ENCODE data around the gene GPR161.

The GPR161 gene

DNA sequence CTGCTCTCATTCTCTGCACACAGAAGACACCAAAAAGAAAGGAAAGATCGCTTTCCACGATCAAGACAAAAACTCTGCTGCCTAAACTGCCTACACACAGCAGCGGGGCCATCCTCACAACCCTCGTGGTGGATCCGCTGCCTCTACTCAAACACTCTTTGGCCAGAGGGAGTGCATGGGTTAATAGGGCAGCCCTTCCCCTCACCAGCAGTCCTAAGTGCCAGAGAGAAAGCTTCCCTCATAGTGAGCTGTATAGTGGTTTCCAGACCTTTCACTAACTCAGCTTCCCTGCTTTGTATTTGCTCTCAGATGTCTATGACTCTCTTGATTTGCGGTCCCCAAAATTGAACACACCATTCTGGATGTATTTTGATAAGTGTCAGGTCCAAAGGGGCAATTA is 30.9 kb downstream of the GPR161 start:
- no peak overlapping the region for H3K27ac ChIP-seq (ENCODE audit: low read depth, low read length)
- H3K9ac ChIP-seq (ENCODE audit: low read depth, low read length) = no peak overlapping the region
- peaks cover 5% of the 10 kb centered on the region; the same call in 1 of the 2 replicates for H3K36me3 ChIP-seq (ENCODE audit: insufficient read depth, low read length)
- no peak overlapping the region for H3K4me3 ChIP-seq (ENCODE audit: low read length)
- H3K9me3 ChIP-seq (ENCODE audit: insufficient read depth, low read depth, low read length) = no peaks in the 10 kb centered on the region
- WGBS = 92% methylated on average over 6 of the region's 6 CpGs
- H3K27me3 ChIP-seq (ENCODE audit: insufficient read depth, low read length) = no peaks in the 10 kb centered on the region
- H3K4me1 ChIP-seq (ENCODE audit: insufficient read depth, low read length) = peaks cover 4% of the 10 kb centered on the region; the same call in 1 of the 2 replicates

DNA sequence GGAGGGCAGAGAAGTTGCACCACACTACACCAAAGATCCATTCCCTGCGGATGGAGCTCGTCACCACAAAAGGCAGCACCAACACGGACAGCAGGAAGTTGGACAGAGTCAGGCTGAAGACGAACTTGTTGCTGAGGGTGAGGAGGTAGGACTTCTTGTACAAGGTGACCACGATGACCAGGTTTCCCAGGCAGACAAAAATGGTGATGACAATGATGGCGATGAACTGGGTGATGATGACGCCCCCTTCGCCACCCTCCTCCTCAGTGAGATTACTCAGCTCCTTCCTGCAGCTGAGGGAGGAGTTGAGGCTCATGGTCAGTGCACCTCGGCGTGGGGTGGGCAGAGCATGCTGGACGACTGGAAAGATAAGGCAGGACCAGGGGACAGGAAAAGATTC is 32.2 kb downstream of the GPR161 start:
- peaks cover 4% of the 10 kb centered on the region; the same call in 1 of the 2 replicates for H3K4me1 ChIP-seq (ENCODE audit: insufficient read depth, low read length)
- H3K27ac ChIP-seq (ENCODE audit: low read depth, low read length) = no peak overlapping the region
- H3K9ac ChIP-seq (ENCODE audit: low read depth, low read length) = no peak overlapping the region
- WGBS = 94% methylated on average over 11 of the region's 11 CpGs
- H3K9me3 ChIP-seq (ENCODE audit: insufficient read depth, low read depth, low read length) = no peaks in the 10 kb centered on the region
- H3K36me3 ChIP-seq (ENCODE audit: insufficient read depth, low read length) = peaks cover 5% of the 10 kb centered on the region; the same call in 1 of the 2 replicates
- H3K4me3 ChIP-seq (ENCODE audit: low read length) = no peak overlapping the region
- no peaks in the 10 kb centered on the region for H3K27me3 ChIP-seq (ENCODE audit: insufficient read depth, low read length)

DNA sequence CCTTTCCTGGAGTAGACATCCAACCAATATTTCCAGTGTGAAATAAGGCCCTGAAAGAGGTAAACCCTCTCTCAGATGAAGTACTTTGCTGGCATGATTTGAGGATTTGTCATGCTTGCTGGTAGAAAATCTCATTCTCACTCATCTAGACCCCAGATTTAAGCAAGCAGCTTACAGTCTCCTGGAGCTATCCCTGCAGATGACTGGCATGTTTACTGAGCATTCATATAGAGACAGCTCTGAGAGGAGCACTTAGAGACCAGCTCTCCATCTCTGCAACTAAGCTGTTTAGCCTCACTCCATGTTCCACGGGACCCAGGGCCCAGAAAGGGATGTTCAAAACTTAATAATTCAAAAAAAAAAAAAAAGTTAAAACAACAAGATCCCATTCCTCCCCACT is 34.2 kb downstream of the GPR161 start:
- H3K9ac ChIP-seq (ENCODE audit: low read depth, low read length) = no peak overlapping the region
- no peaks in the 10 kb centered on the region for H3K9me3 ChIP-seq (ENCODE audit: insufficient read depth, low read depth, low read length)
- H3K27me3 ChIP-seq (ENCODE audit: insufficient read depth, low read length) = no peaks in the 10 kb centered on the region
- peaks cover 7% of the 10 kb centered on the region; the same call in 1 of the 2 replicates for H3K36me3 ChIP-seq (ENCODE audit: insufficient read depth, low read length)
- no peak overlapping the region for H3K27ac ChIP-seq (ENCODE audit: low read depth, low read length)
- H3K4me1 ChIP-seq (ENCODE audit: insufficient read depth, low read length) = peaks cover 4% of the 10 kb centered on the region; the same call in 1 of the 2 replicates
- 100% methylated on average over 1 of the region's 1 CpG for WGBS
- H3K4me3 ChIP-seq (ENCODE audit: low read length) = no peak overlapping the region

- no peak overlapping the region for H3K9ac ChIP-seq (ENCODE audit: low read depth, low read length)
- no peak overlapping the region for H3K4me3 ChIP-seq (ENCODE audit: low read length)
- H3K4me1 ChIP-seq (ENCODE audit: insufficient read depth, low read length) = peaks cover 2% of the 10 kb centered on the region; the same call in 1 of the 2 replicates
- H3K27me3 ChIP-seq (ENCODE audit: insufficient read depth, low read length) = no peaks in the 10 kb centered on the region
- H3K27ac ChIP-seq (ENCODE audit: low read depth, low read length) = no peak overlapping the region
- no peaks in the 10 kb centered on the region for H3K9me3 ChIP-seq (ENCODE audit: insufficient read depth, low read depth, low read length)
- WGBS = 94% methylated on average over 8 of the region's 8 CpGs
- peaks cover 15% of the 10 kb centered on the region; the same call in 1 of the 2 replicates for H3K36me3 ChIP-seq (ENCODE audit: insufficient read depth, low read length)
These were observed 35.4 kb downstream of the GPR161 start for GRCh38 chr1:168101336-168101735.

GRCh38 chr1:168100315-168101002 is 36.3 kb downstream of the GPR161 start:
- Histone ChIP-seq H3K4me3 (ENCODE audit: low read length) (no peak overlapping the region), H3K4me1 (ENCODE audit: insufficient read depth, low read length) (no peaks in the 10 kb centered on the region), H3K9ac (ENCODE audit: low read depth, low read length) (no peak overlapping the region), H3K27me3 (ENCODE audit: insufficient read depth, low read length) (no peaks in the 10 kb centered on the region), H3K9me3 (ENCODE audit: insufficient read depth, low read depth, low read length) (no peaks in the 10 kb centered on the region), H3K27ac (ENCODE audit: low read depth, low read length) (no peak overlapping the region), H3K36me3 (ENCODE audit: insufficient read depth, low read length) (peaks cover 17% of the 10 kb centered on the region; the same call in 1 of the 2 replicates)
- 98% methylated on average over 7 of the region's 7 CpGs for WGBS

DNA sequence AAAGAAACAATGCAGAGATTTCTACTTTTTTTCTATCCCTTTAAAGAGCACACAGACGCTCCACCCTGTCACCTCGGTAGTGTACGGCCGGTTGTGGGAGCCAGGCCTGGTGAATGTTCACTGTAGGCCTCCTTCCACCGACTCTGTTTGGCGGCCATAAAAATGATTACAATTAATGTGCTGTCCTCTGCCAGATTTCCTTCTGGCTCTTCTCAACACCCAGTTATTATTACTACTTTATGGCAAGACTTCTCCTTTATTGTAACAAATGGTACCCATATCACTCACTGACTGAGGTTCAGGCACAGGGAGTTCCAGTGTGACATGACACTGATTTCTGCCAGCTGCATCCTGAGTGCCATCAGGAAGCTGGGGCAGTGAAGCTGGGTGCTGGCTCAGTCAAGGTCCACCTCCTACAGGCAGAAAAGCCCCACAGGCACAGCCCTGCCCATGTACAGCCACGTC is 37.4 kb downstream of the GPR161 start:
- H3K4me3 ChIP-seq (ENCODE audit: low read length) = no peak overlapping the region
- H3K27ac ChIP-seq (ENCODE audit: low read depth, low read length) = no peak overlapping the region
- H3K36me3 ChIP-seq (ENCODE audit: insufficient read depth, low read length) = peaks cover 19% of the 10 kb centered on the region; the same call in 1 of the 2 replicates
- H3K9me3 ChIP-seq (ENCODE audit: insufficient read depth, low read depth, low read length) = no peaks in the 10 kb centered on the region
- no peaks in the 10 kb centered on the region for H3K27me3 ChIP-seq (ENCODE audit: insufficient read depth, low read length)
- H3K9ac ChIP-seq (ENCODE audit: low read depth, low read length) = no peak overlapping the region
- WGBS = 95% methylated on average over 6 of the region's 7 CpGs
- no peaks in the 10 kb centered on the region for H3K4me1 ChIP-seq (ENCODE audit: insufficient read depth, low read length)

GRCh38 chr1:168098534-168099320 is 38.0 kb downstream of the GPR161 start:
- no peaks in the 10 kb centered on the region for H3K9me3 ChIP-seq (ENCODE audit: insufficient read depth, low read depth, low read length)
- no peaks in the 10 kb centered on the region for H3K27me3 ChIP-seq (ENCODE audit: insufficient read depth, low read length)
- no peak overlapping the region for H3K4me3 ChIP-seq (ENCODE audit: low read length)
- H3K4me1 ChIP-seq (ENCODE audit: insufficient read depth, low read length) = no peaks in the 10 kb centered on the region
- WGBS = 95% methylated on average over 15 of the region's 15 CpGs
- H3K27ac ChIP-seq (ENCODE audit: low read depth, low read length) = no peak overlapping the region
- H3K36me3 ChIP-seq (ENCODE audit: insufficient read depth, low read length) = peaks cover 22% of the 10 kb centered on the region; the same call in 1 of the 2 replicates
- H3K9ac ChIP-seq (ENCODE audit: low read depth, low read length) = no peak overlapping the region

DNA sequence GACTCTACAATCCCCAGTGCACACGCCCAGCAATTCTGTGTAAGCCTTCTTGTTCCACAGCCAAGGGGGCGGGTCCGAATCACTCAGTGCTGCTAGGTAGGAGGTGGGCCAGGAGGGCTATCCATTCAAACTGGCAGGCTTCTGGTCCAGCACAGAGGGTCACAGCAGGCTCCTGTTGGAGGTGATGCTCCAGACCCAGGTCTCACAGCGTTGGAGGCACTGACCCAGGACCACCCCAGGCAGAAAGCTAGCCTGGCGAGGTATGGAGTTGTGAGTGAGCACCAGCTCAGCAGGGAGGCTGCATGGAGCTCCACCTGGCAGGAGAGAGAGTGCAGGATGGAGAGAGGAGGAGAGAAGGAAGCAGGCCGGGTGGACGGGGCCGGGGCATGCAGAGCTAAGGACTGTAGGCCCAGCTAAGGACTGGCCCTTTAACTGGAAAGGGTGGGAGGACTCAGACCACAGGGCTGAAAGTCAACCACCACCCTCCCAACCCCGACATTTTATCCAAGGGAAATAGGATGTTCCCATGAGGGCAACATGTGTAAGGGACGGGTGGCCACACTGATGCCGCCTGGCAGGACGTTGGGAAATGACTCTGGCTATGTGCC is 38.7 kb downstream of the GPR161 start:
- H3K4me3 ChIP-seq (ENCODE audit: low read length) = no peak overlapping the region
- peaks cover 20% of the 10 kb centered on the region; the same call in 1 of the 2 replicates for H3K36me3 ChIP-seq (ENCODE audit: insufficient read depth, low read length)
- H3K4me1 ChIP-seq (ENCODE audit: insufficient read depth, low read length) = no peaks in the 10 kb centered on the region
- no peaks in the 10 kb centered on the region for H3K27me3 ChIP-seq (ENCODE audit: insufficient read depth, low read length)
- H3K9ac ChIP-seq (ENCODE audit: low read depth, low read length) = no peak overlapping the region
- WGBS = 89% methylated on average over 12 of the region's 12 CpGs
- H3K9me3 ChIP-seq (ENCODE audit: insufficient read depth, low read depth, low read length) = no peaks in the 10 kb centered on the region
- no peak overlapping the region for H3K27ac ChIP-seq (ENCODE audit: low read depth, low read length)

GRCh38 chr1:168096296-168097165 is 40.2 kb downstream of the GPR161 start:
- H3K9ac ChIP-seq (ENCODE audit: low read depth, low read length) = no peak overlapping the region
- 96% methylated on average over 27 of the region's 27 CpGs for WGBS
- no peaks in the 10 kb centered on the region for H3K9me3 ChIP-seq (ENCODE audit: insufficient read depth, low read depth, low read length)
- 0 out of 2 replicates have a peak, but pooled peaks cover 3% of the 10 kb centered on the region for H3K4me1 ChIP-seq (ENCODE audit: insufficient read depth, low read length)
- no peak overlapping the region for H3K4me3 ChIP-seq (ENCODE audit: low read length)
- no peak overlapping the region for H3K27ac ChIP-seq (ENCODE audit: low read depth, low read length)
- H3K27me3 ChIP-seq (ENCODE audit: insufficient read depth, low read length) = no peaks in the 10 kb centered on the region
- H3K36me3 ChIP-seq (ENCODE audit: insufficient read depth, low read length) = peaks cover 17% of the 10 kb centered on the region; the same call in 1 of the 2 replicates

GRCh38 chr1:168095476-168095875 is 41.3 kb downstream of the GPR161 start:
- Histone ChIP-seq H3K27ac (ENCODE audit: low read depth, low read length) (no peak overlapping the region), H3K9me3 (ENCODE audit: insufficient read depth, low read depth, low read length) (no peaks in the 10 kb centered on the region), H3K4me1 (ENCODE audit: insufficient read depth, low read length) (0 out of 2 replicates have a peak, but pooled peaks cover 3% of the 10 kb centered on the region), H3K9ac (ENCODE audit: low read depth, low read length) (no peak overlapping the region), H3K4me3 (ENCODE audit: low read length) (no peak overlapping the region), H3K27me3 (ENCODE audit: insufficient read depth, low read length) (no peaks in the 10 kb centered on the region), H3K36me3 (ENCODE audit: insufficient read depth, low read length) (peaks cover 17% of the 10 kb centered on the region; the same call in 1 of the 2 replicates)
- WGBS = 94% methylated on average over 6 of the region's 6 CpGs
